ENCODE data around the gene TREX2.

Gene TREX2

GRCh38 chrX:153445856-153446635 lies at the start of gene TREX2:
TREX2 (minus strand) TSS chrX:153446056; CDS start chrX:153445430, 626 bp downstream.
- no peak for DNase-seq

GRCh38 chrX:153495362-153495751 lies 49.5 kb upstream of the TREX2 start:
- peak; percentile 10 for DNase-seq

- no peak for DNase-seq
These were observed 48.9 kb upstream of the TREX2 start, which contains the start of gene BGN for GRCh38 chrX:153494541-153495361. BGN (plus strand) TSS chrX:153494980; CDS start chrX:153504632, 9,652 bp downstream.

- no peak for DNase-seq
These were observed 48.2 kb upstream of the TREX2 start for GRCh38 chrX:153494061-153494460.

GRCh38 chrX:153493085-153493484 lies 47.2 kb upstream of the TREX2 start:
- DNase-seq = peak; percentile 17

GRCh38 chrX:153492543-153492942 lies 46.7 kb upstream of the TREX2 start:
- no peak for DNase-seq

- DNase-seq = no peak
These were observed 46.1 kb upstream of the TREX2 start for GRCh38 chrX:153491918-153492317.

GRCh38 chrX:153491351-153491914 lies 45.6 kb upstream of the TREX2 start:
- no peak for DNase-seq

GRCh38 chrX:153490217-153490930 lies 44.5 kb upstream of the TREX2 start:
- no peak for DNase-seq

- DNase-seq = peak; percentile 32
These were observed 42.5 kb upstream of the TREX2 start for GRCh38 chrX:153488231-153488914.

- DNase-seq = no peak
These were observed 41.8 kb upstream of the TREX2 start for GRCh38 chrX:153487590-153488071.

- no peak for DNase-seq
These were observed 40.3 kb upstream of the TREX2 start for GRCh38 chrX:153486171-153486570.

GRCh38 chrX:153485396-153486080 lies 39.7 kb upstream of the TREX2 start:
- no peak for DNase-seq

GRCh38 chrX:153482376-153483015 lies 36.6 kb upstream of the TREX2 start:
- DNase-seq = no peak

- no peak for DNase-seq
These were observed 35.2 kb upstream of the TREX2 start for GRCh38 chrX:153481043-153481442.

- DNase-seq = no peak
These were observed 32.9 kb upstream of the TREX2 start for GRCh38 chrX:153478746-153479145.

- DNase-seq = no peak
These were observed 32.0 kb upstream of the TREX2 start for GRCh38 chrX:153477901-153478300.

GRCh38 chrX:153477364-153477857 lies 31.6 kb upstream of the TREX2 start:
- DNase-seq = no peak

GRCh38 chrX:153476666-153477363 lies 31.0 kb upstream of the TREX2 start:
- DNase-seq = no peak

- no peak for DNase-seq
These were observed 30.0 kb upstream of the TREX2 start for GRCh38 chrX:153475751-153476281.
